Tibial nerve (tissue), 4 donors: Measurements from ENCODE around the gene RELA. TPM values are rescaled to one million over a fixed set of nuclear protein-coding genes. Genes with fewer than 3 reads are reported as not detected.

ENCODE experiments used
- DNase-seq, 2 donors: peaks; one replicate each; pipeline ENCODE4 v3.0.0-alpha.2; 2019; ENCODE audit warnings: low spot score in 2 of 2
- H3K27ac ChIP-seq, 4 donors: fragments of 200-600 bp; sonication (generic) in 3 of 4; one replicate each; pipeline ENCODE4 v1.5.1; 2017 to 2019; ENCODE audit warnings: mild to moderate bottlenecking in 1 of 4
- H3K27me3 ChIP-seq, 2 donors: fragments of 200-600 bp; sonication (generic) in 1 of 2; one replicate each; pipeline versions ENCODE4 v1.5.1 to v1.6.0; 2017 to 2019
- H3K36me3 ChIP-seq, 3 donors: fragments of 200-600 bp; sonication (generic); one replicate each; pipeline ENCODE4 v1.5.1; 2018 to 2019
- H3K4me1 ChIP-seq, 4 donors: fragments of 200-600 bp; sonication (generic) in 3 of 4; one replicate each; pipeline ENCODE4 v1.5.1; 2017 to 2019
- H3K4me3 ChIP-seq, 4 donors: fragments of 200-600 bp; sonication (generic) in 3 of 4; one replicate each; pipeline ENCODE4 v1.5.1; 2017 to 2019; ENCODE audit warnings: mild to moderate bottlenecking in 1 of 4, moderate library complexity in 1 of 4
- H3K9me3 ChIP-seq, 4 donors: fragments of 200-600 bp; sonication (generic) in 3 of 4; one replicate each; pipeline ENCODE4 v1.5.1; 2017 to 2019
- EP300 ChIP-seq, 2 donors: sonication (generic); formaldehyde crosslinking; IDR thresholded peaks; one replicate each; pipeline ENCODE4 v1.6.1; 2017; ENCODE audit warnings: antibody characterized with exemption in 2 of 2, mild to moderate bottlenecking in 1 of 2
- POLR2A ChIP-seq, 2 donors: fragments of 450-650 bp; IDR thresholded peaks; one replicate each; pipeline ENCODE4 v1.6.1; 2017; ENCODE audit warnings: antibody characterized with exemption in 2 of 2, mild to moderate bottlenecking in 2 of 2, moderate library complexity in 2 of 2
- WGBS, 2 donors: methylation state at CpG; one replicate each; pipeline ENCODE4 v1.1.5; 2018; 5-methylcytosine and 5-hydroxymethylcytosine counted together
- total RNA-seq, 4 donors: library from RNA; depleted of rRNA; stranded (reverse); fragments of >200 nt; gene quantifications; one replicate each; pipeline ENCODE4 v1.1.0, GENCODE V29; 2016
- TF ChIP-seq, protein P1 (sequence below), 5 experiments: fragments of 200-600 bp in 3 of 5; fragments of 450-650 bp in 2 of 5; sonication (generic) in 3 of 5; IDR thresholded peaks; one replicate each; pipeline ENCODE4 v1.5.1; 2016 to 2019; ENCODE audit warnings: antibody characterized with exemption in 5 of 5, mild to moderate bottlenecking in 3 of 5, moderate library complexity in 2 of 5

The RELA gene
- total RNA-seq, 4 donors from 2014 or later, result 44.6 to 70.8 (median 51.7) TPM

DNA sequence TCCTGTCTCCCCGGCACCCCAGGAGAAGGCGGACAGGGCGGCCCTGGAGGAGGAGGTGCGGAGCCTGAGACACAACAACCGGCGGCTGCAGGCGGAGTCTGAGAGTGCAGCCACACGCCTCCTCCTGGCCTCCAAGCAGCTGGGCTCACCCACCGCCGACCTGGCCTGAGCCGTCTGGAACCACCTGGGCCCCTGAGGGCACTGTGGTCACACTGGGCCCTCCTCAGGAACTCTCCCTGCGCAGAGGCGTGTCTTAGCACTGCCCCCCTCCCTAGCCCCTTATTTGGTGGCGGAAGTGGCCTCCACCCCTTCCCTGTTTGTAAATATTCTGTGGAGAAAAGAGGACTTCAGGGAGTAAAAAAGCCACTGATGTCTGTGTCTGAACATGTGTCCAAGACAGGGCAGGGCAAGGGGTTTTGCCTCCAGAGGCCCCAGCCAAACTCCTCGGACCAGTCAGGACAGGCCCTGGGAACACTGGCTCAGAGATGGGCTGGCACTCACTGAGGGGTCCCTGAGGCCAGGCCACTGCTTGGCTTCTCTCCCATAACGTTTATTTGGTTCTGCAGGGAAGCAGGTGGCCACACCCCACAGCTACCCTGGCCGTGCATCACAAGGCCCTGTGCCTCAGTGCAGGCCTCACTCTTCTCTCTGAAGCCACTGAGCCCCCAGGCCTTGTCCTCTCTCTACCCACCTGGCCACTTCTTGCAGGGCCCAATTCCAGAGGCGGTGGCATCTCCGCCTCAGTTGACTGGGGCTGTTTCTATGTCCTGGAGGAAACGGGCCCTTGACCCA is 12.0 kb downstream of the RELA start:
- no peaks in the 10 kb centered on the region for H3K9me3 ChIP-seq
- H3K36me3 ChIP-seq, result peaks cover 0 to 78% (median 15%) of the 10 kb centered on the region in 3 donors
- H3K27me3 ChIP-seq, result no peaks in the 10 kb centered on the region
- TF ChIP-seq POLR2A (IDR thresholded peaks at IDR 0.05), result no peak
- TF ChIP-seq, protein P1, sequence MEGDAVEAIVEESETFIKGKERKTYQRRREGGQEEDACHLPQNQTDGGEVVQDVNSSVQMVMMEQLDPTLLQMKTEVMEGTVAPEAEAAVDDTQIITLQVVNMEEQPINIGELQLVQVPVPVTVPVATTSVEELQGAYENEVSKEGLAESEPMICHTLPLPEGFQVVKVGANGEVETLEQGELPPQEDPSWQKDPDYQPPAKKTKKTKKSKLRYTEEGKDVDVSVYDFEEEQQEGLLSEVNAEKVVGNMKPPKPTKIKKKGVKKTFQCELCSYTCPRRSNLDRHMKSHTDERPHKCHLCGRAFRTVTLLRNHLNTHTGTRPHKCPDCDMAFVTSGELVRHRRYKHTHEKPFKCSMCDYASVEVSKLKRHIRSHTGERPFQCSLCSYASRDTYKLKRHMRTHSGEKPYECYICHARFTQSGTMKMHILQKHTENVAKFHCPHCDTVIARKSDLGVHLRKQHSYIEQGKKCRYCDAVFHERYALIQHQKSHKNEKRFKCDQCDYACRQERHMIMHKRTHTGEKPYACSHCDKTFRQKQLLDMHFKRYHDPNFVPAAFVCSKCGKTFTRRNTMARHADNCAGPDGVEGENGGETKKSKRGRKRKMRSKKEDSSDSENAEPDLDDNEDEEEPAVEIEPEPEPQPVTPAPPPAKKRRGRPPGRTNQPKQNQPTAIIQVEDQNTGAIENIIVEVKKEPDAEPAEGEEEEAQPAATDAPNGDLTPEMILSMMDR (IDR thresholded peaks at IDR 0.05), result no peak
- TF ChIP-seq EP300 (IDR thresholded peaks at IDR 0.05), result no peak
- H3K4me1 ChIP-seq, result peaks cover 0 to 67% (median 35%) of the 10 kb centered on the region in 4 donors
- H3K4me3 ChIP-seq, result no peak overlapping the region
- H3K27ac ChIP-seq, result peak overlapping the region; percentile 91 to 93 (median 92)
- DNase-seq, result no peak
- WGBS, 2 donors, result 65 to 71% methylated on average over 10 to 16 of the region's 20 CpGs

- Histone ChIP-seq H3K4me1 (peaks cover 0 to 65% (median 35%) of the 10 kb centered on the region in 4 donors), H3K4me3 (no peak overlapping the region)
These were observed 12.8 kb downstream of the RELA start for GRCh38 chr11:65649656-65650546.

DNA sequence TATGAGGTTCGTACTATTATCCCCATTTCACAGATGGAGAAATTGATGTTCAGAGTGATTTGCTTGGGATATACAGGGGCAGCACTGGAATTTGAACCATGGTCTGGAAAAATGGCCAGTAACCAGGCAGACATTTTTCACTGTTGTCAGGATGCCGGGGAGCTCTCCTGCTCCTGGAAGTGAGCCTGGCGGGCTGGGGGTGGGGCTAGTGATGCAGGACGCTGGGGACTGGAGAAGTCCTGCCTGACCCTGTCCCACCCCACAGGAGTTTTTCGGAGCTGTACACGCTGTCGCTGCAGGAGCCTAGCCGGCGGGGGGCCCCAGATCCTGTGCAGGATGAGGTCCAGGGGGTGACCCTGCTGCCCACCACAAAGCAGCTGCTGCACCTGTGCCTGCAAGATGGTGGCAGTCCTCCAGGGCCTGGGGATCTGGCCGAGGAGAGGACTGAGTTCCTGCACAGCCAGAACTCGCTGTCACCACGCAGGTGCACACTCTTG is 13.7 kb downstream of the RELA start:
- H3K36me3 ChIP-seq, result peaks cover 0 to 78% (median 19%) of the 10 kb centered on the region in 3 donors
- DNase-seq, result no peak
- peak overlapping the region in 1 of 4 donors; percentile 93 for H3K27ac ChIP-seq
- no peaks in the 10 kb centered on the region for H3K9me3 ChIP-seq
- 54 to 63% methylated on average over 4 to 12 of the region's 12 CpGs for WGBS, 2 donors
- TF ChIP-seq POLR2A (IDR thresholded peaks at IDR 0.05), result no peak
- no peak for TF ChIP-seq EP300 (IDR thresholded peaks at IDR 0.05)
- TF ChIP-seq, protein P1 (IDR thresholded peaks at IDR 0.05), result no peak
- H3K27me3 ChIP-seq, result no peaks in the 10 kb centered on the region
- H3K4me1 ChIP-seq, result peaks cover 0 to 58% (median 31%) of the 10 kb centered on the region in 4 donors
- H3K4me3 ChIP-seq, result no peak overlapping the region

More at GRCh38 chr11:65649656-65650546, 12.8 kb downstream of the RELA start:
- Histone ChIP-seq H3K27ac (peak overlapping the region in 2 of 4 donors; percentile 91 to 93), H3K27me3 (no peaks in the 10 kb centered on the region), H3K36me3 (peaks cover 0 to 78% (median 19%) of the 10 kb centered on the region in 3 donors), H3K9me3 (no peaks in the 10 kb centered on the region)
- TF ChIP-seq, protein P1 (IDR thresholded peaks at IDR 0.05), result no peak
- TF ChIP-seq POLR2A (IDR thresholded peaks at IDR 0.05), result no peak
- TF ChIP-seq EP300 (IDR thresholded peaks at IDR 0.05), result no peak
- WGBS, 2 donors, result 83 to 88% methylated on average over 12 to 16 of the region's 16 CpGs
- DNase-seq, result no peak

DNA sequence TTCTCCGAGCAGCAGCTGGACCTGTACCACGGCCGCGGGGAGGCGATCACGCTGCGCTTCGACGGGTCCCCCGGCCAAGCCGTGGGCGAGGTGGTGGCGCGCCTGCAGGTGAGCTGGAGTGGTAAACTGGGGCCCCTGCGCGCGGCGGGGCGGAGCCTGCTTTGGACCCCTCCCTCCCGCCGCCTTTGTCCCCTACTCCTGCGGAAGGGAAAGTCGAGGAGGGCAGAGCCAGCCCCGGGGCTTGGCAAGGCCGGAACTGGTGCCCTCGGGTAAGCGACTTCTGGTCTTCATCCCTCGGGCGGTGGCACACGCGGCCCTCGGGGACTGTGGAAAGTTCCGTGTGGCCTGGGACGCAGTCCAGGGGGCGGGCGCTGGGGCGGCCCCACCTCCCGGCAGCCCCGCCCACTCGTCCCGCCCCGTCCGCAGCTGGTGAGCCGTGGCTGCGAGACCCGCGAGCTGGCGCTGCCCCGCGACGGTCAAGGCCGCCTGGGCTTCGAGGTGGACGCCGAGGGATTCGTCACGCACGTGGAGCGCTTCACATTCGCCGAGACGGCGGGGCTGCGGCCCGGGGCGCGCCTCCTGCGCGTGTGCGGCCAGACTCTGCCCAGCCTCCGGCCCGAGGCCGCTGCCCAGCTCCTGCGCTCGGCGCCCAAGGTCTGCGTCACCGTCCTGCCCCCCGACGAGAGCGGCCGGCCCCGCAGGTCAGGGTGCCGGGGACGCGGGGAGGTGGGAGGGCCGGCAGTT is 15.6 kb downstream of the RELA start:
- Histone ChIP-seq H3K36me3 (peaks cover 0 to 94% (median 27%) of the 10 kb centered on the region in 3 donors), H3K27me3 (no peaks in the 10 kb centered on the region), H3K4me3 (peak overlapping the region in 1 of 4 donors; percentile 26), H3K27ac (peak overlapping the region in 3 of 4 donors; percentile 43 to 72 (median 63)), H3K9me3 (no peaks in the 10 kb centered on the region), H3K4me1 (peaks cover 0 to 64% (median 23%) of the 10 kb centered on the region in 4 donors)
- WGBS, 2 donors, result 61 to 72% methylated on average over 43 to 87 of the region's 87 CpGs
- DNase-seq, result no peak
- TF ChIP-seq EP300 (IDR thresholded peaks at IDR 0.05) (no peak), POLR2A (IDR thresholded peaks at IDR 0.05) (no peak)
- TF ChIP-seq, protein P1 (IDR thresholded peaks at IDR 0.05), result no peak
